ENCODE data around the gene SYNPO.

The SYNPO gene

DNA sequence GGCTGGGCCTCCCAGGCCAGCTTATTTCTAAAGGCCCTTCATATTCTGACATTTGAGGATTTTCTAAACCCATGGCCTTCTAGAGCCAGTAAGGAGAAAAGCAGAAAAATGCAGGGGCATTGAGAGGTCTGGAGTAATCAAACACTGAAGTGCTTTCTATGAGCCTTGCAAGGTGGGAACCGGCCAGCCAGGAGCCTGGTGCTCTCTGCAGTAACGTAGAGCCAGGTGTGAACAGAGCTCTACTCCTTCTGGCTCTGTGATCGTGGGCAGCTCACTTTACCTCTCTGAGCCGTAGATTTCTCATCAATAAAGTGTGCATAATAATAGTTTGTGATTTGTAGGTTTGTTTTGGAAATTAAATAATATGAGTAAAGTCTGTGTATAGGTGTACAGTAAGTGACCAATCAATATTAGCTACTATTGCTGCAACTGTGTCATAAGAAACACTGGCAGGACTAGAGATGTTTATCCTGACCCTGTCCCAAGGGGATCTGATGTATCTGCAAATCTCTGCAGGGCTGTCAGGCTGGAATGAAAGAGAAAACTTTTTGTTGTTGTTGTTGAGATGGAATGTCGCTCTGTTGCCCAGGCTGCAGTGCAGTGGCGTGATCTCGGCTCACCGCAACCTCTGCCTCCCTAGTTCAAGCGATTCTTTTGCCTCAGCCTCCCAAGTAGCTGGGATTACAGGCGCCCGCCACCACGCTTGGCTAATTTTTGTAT lies 2.7 kb downstream of the SYNPO start:
- DNase-seq: no peak

DNA sequence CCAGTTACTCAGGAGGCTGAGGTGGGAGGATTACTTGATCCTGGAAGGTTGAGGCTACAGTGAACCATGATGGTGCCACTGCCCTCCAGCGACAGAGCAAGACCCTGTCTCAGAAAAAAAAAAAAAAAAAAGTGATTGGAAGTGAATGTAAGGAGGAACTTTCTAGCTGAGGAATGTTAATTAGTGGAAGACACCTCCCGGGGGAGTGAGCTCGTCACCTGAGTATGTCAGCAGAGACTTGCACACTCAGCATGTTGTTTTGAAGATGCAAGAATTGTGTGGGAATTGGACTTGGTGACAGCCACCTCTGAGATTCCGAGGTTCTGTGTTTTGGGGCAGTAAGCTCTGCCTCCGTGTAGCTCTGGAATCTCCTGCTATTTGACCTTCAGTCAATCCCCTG lies 3.6 kb downstream of the SYNPO start:
- no peak for DNase-seq

GRCh38 chr5:150644514-150644913 lies 4.1 kb downstream of the SYNPO start:
- DNase-seq: no peak

DNA sequence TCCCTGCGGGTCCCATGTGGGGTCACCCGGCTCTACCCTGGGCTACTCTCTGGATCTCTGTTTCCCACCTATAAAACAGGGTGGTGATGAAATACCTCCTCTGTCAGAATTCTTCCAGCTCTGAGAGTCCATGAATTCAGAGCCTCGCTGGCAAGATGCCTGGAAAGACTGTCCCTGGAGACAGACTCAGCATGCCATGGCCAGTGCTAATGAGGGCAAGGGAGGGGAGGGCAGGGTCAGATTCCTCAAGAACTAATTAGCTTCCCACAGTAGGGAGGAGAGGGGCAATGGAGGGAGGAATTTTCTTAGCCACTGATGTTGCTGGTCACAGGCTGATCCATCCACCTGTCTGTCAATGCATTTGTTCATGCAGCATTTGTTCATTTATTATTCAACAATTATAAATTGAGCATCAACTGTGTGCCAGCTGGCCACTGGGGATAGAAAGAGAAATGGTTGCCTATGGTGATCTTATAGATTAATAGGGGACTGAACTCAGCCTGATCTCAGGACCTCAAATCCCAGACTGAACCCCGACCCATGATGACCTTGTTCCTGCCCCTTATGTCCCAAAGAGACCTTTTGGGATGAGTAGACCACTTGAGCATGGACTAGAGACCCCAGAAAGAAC lies 4.7 kb downstream of the SYNPO start:
- no peak for DNase-seq

- no peak for DNase-seq
Observed at GRCh38 chr5:150647275-150648251, 7.1 kb downstream of the SYNPO start.

GRCh38 chr5:150648294-150649107 lies 8.0 kb downstream of the SYNPO start:
- DNase-seq: no peak

DNA sequence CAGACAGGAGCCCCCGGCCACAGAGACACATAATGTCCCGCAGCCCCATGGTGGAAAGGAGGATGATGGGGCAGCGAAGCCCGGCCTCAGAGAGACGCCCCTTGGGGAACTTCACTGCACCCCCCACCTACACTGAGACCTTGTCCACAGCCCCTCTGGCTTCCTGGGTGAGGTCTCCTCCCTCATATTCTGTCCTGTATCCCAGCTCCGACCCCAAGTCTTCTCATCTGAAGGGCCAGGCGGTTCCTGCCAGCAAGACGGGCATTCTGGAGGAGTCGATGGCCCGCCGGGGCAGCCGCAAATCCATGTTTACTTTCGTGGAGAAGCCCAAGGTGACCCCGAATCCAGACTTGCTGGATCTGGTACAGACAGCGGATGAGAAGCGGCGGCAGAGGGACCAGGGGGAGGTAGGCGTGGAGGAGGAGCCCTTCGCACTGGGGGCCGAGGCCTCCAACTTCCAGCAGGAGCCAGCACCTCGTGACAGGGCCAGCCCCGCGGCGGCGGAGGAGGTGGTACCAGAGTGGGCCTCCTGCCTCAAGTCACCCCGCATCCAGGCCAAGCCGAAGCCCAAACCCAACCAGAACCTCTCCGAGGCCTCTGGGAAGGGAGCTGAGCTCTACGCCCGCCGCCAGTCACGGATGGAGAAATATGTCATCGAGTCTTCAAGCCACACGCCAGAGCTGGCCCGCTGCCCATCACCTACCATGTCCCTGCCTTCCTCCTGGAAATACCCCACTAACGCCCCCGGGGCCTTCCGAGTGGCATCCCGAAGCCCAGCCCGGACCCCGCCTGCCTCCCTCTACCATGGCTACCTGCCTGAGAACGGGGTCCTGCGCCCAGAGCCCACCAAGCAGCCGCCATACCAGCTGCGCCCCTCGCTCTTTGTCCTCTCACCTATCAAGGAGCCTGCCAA lies 8.9 kb downstream of the SYNPO start:
- no peak for DNase-seq

- no peak for DNase-seq
Observed at GRCh38 chr5:150650021-150651006, 9.9 kb downstream of the SYNPO start.

- DNase-seq: no peak
Observed at GRCh38 chr5:150651382-150651781, 10.9 kb downstream of the SYNPO start.

DNA sequence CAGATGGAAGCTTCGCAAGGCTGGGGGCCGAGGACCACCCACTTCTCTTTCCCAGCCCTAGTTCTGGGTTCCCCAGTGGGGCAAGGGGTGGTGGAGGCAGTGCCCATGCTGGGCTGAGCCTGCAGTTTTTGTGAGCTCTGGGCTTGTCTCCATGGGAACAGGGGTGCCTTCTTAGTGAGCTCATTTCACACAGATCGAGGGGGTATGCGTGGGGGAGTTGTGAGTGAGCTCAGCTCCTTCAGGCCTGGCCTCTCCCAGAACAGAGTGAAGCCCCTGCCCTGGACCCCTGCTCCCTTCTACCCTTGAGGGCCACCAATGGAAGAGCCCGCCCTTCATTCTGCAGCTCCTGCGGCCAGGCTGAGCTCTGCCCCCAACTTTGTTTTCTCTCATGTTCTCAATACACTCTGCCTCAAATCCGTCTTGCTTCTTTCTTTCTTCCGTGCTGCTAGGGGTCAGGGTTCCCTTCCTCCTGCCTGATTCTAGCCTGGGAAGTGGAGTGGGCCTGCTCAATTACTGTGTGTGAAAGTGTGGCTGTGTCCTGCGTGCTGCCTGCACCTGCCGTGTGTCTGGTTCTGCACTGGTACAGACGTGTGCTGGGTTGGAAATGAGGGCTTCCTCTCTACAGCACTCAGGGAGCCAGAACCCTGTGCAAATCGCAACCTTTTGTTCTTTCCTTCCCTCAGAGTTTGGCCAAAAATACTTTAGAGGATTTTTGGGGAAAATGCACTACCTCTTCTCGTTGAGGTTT lies 11.6 kb downstream of the SYNPO start:
- DNase-seq: no peak

- no peak for DNase-seq
Observed at GRCh38 chr5:150653145-150653761, 12.8 kb downstream of the SYNPO start.

DNA sequence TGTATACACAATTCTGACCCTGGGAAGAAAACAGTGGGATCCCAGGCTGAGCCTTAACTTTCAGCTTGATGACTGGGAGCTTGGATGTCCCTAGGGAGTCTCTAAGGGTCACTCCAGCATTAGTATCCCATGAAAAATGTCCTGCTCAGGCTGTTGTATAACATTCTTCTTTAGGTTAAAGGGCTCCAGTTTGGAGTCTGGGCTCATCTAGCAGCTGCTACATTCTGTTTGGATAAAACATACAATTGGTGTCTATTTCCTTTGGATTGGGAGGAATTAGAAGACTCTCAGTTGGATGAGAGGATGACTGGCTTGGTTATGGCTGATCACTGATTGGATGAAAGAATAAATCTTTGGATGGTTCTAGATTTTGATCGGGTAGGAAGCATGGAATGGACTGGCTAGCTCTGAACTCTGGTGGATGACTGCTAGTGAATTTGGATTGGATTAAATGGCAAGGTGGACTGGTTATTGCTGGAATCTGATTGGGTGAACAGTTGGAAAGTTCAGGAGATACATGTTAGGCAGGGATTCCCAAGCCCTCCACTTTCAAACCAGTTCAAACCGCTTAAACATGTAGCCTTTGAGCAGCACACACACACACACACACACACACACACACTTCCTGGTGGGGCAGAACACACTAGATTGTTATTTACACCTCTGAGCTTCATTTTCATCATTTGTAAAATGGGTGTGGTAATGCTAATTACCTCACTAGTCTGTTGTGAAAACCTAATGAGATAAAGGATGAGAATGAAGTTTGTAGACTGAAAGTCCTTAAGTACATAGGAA lies 13.5 kb downstream of the SYNPO start:
- no peak for DNase-seq

- DNase-seq: no peak
Observed at GRCh38 chr5:150655221-150655620, 14.8 kb downstream of the SYNPO start.

DNA sequence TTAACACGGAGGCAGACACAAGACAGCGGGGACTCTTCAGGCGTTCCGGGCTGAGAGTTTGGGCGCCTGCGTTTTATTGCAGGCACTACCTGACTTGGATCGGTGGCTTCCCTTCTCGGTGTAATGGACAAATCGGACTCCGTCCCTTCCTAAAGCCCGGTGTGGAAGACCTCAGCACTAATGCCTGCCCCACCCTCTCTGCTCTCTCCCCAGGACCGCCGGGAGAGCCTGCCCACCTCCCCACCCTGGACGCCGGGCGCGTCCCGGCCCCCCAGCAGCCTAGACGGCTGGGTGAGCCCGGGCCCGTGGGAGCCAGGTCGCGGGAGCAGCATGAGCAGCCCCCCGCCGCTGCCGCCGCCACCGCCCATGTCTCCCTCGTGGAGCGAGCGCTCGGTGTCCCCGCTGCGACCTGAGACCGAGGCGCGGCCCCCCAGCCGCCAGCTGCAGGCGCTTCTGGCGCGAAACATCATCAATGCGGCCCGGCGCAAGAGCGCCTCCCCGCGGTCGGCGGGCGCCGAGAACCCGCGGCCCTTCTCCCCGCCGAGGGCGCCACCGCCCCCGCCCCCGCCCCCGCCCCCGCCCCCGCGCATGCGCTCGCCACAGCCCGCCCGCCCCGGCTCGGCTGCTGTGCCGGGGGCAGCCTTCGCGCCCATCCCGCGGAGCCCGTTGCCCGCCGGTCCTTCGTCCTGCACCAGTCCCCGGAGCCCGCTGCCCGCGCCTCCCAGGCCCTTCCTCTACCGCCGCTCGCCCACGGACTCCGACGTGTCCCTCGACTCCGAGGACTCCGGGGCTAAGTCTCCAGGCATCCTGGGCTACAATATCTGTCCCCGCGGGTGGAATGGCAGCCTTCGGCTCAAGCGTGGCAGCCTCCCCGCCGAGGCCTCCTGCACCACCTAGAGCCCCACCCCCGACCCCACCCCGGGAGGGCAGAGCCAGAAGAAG lies 16.0 kb downstream of the SYNPO start:
- peak; percentile 65 for DNase-seq

DNA sequence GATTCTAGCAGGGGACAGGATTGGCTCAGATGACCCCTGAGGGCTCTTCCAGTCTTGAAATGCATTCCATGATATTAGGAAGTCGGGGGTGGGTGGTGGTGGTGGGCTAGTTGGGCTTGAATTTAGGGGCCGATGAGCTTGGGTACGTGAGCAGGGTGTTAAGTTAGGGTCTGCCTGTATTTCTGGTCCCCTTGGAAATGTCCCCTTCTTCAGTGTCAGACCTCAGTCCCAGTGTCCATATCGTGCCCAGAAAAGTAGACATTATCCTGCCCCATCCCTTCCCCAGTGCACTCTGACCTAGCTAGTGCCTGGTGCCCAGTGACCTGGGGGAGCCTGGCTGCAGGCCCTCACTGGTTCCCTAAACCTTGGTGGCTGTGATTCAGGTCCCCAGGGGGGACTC lies 17.7 kb downstream of the SYNPO start:
- no peak for DNase-seq

GRCh38 chr5:150658699-150659265 lies 18.3 kb downstream of the SYNPO start:
- DNase-seq: no peak

Data from stimulated activated CD4-positive, alpha-beta T cell treated with anti-CD3 and anti-CD28 coated beads, Interleukin-1b, Interleukin-23, amount 100 ng/mL, for 48 hours (primary cell).